GM23338 (cell line): ENCODE measurements around the gene RXRA. TPM values are rescaled to one million over a fixed set of nuclear protein-coding genes. Genes with fewer than 3 reads are reported as not detected.

Source experiments
- ATAC-seq: fragments of 200-7000 bp; cut with Tn5 transposase; 3 replicates; pipeline ENCODE4 v1.9.1; 2020
- DNase-seq: peaks from one replicate; pipeline ENCODE4 v3.0.0-alpha.2; 2015; ENCODE audit warnings: low spot score
- H2AFZ ChIP-seq: fragments of 200-600 bp; sonication (generic); 2 replicates; pipeline ENCODE4 v1.8.0; 2016; ENCODE audit warnings: antibody characterized with exemption, mild to moderate bottlenecking, moderate library complexity
- H3F3A ChIP-seq: fragments of 200-600 bp; sonication (generic); replicated peaks from 2 replicates; pipeline ENCODE4 v1.8.0; 2017; ENCODE audit warnings: antibody characterized with exemption, mixed run types, low read depth
- H3K27ac ChIP-seq: fragments of 200-600 bp; sonication (generic); 2 replicates; pipeline ENCODE4 v1.6.1; 2016; ENCODE audit warnings: low read depth
- H3K27me3 ChIP-seq: fragments of 200-600 bp; sonication (generic); 2 replicates; pipeline ENCODE4 v1.8.0; 2016; ENCODE audit warnings: mild to moderate bottlenecking, mixed run types, moderate library complexity; ENCODE audit not compliant: insufficient read depth
- H3K36me3 ChIP-seq: fragments of 200-600 bp; sonication (generic); 2 replicates; pipeline ENCODE4 v1.8.0; 2016; ENCODE audit warnings: mild to moderate bottlenecking; ENCODE audit not compliant: insufficient read depth
- H3K4me1 ChIP-seq: fragments of 200-600 bp; sonication (generic); 2 replicates; pipeline ENCODE4 v1.8.0; 2016; ENCODE audit warnings: mild to moderate bottlenecking, moderate library complexity; ENCODE audit not compliant: insufficient read depth
- H3K4me2 ChIP-seq: fragments of 200-600 bp; sonication (generic); 2 replicates; pipeline ENCODE4 v1.7.1; 2017; ENCODE audit warnings: mixed run types
- H3K4me3 ChIP-seq: fragments of 200-600 bp; sonication (generic); 2 replicates; pipeline ENCODE4 v1.6.1; 2016; ENCODE audit warnings: mixed run types
- H3K79me2 ChIP-seq: fragments of 200-600 bp; sonication (generic); replicated peaks from 2 replicates; pipeline ENCODE4 v1.8.0; 2017; ENCODE audit warnings: mild to moderate bottlenecking; ENCODE audit not compliant: insufficient read depth
- H3K9me2 ChIP-seq: fragments of 200-600 bp; sonication (generic); 2 replicates; pipeline ENCODE4 v1.8.0; 2017; ENCODE audit not compliant: insufficient read depth
- H4K20me1 ChIP-seq: fragments of 200-600 bp; sonication (generic); replicated peaks from 2 replicates; pipeline ENCODE4 v1.8.0; 2017; ENCODE audit warnings: mild to moderate bottlenecking; ENCODE audit not compliant: insufficient read depth
- H3K27ac Mint-ChIP-seq: 2 replicates; pipeline ENCODE4 v1.8.0; 2020; ENCODE audit warnings: inconsistent platforms, mild to moderate bottlenecking, moderate library complexity, mixed read lengths
- H3K27me3 Mint-ChIP-seq: 3 replicates; pipeline ENCODE4 v1.8.0; 2022; ENCODE audit warnings: low read depth, mild to moderate bottlenecking, moderate library complexity, mixed read lengths, inconsistent platforms; ENCODE audit not compliant: insufficient read depth, poor library complexity
- H3K36me3 Mint-ChIP-seq: 3 replicates; pipeline ENCODE4 v1.8.0; 2021; ENCODE audit warnings: low read depth, mild to moderate bottlenecking, inconsistent platforms, moderate library complexity, mixed read lengths
- H3K4me1 Mint-ChIP-seq: 3 replicates; pipeline ENCODE4 v1.8.0; 2020; ENCODE audit warnings: mild to moderate bottlenecking, inconsistent platforms, mixed read lengths
- H3K4me3 Mint-ChIP-seq: 3 replicates; pipeline ENCODE4 v1.8.0; 2021; ENCODE audit warnings: moderate library complexity, mild to moderate bottlenecking, inconsistent platforms, mixed read lengths
- H3K9me3 Mint-ChIP-seq: 3 replicates; pipeline ENCODE4 v1.8.0; 2020; ENCODE audit warnings: moderate library complexity, mild to moderate bottlenecking, inconsistent platforms, mixed read lengths
- CREB1 ChIP-seq: fragments of 250-450 bp; sonication (Bioruptor Pico); IDR thresholded peaks from 2 replicates; pipeline ENCODE4 v1.5.0; 2020; ENCODE audit warnings: low read depth, mild to moderate bottlenecking, moderate library complexity
- ETS1 ChIP-seq: IDR thresholded peaks from 2 replicates; pipeline ENCODE4 v1.6.1; 2016; ENCODE audit warnings: antibody characterized with exemption
- EZH2 ChIP-seq: fragments of 200-600 bp; sonication (generic); IDR thresholded peaks from one replicate; pipeline ENCODE4 v1.8.0; 2017; ENCODE audit warnings: antibody characterized with exemption, mild to moderate bottlenecking, low read depth; ENCODE audit not compliant: unreplicated experiment
- EZH2phosphoT487 ChIP-seq: fragments of 200-600 bp; sonication (generic); IDR thresholded peaks from one replicate; pipeline ENCODE4 v1.8.1; 2018; ENCODE audit warnings: antibody characterized with exemption; ENCODE audit not compliant: unreplicated experiment
- JUNB ChIP-seq: IDR thresholded peaks from one replicate; pipeline ENCODE4 v1.6.1; 2016; ENCODE audit warnings: antibody characterized with exemption; ENCODE audit not compliant: unreplicated experiment
- POLR2AphosphoS5 ChIP-seq: IDR thresholded peaks from 2 replicates; pipeline ENCODE4 v1.6.1; 2016; ENCODE audit warnings: antibody characterized with exemption, low read depth
- ZNF114 ChIP-seq: fragments of 250-450 bp; sonication (Bioruptor Pico); IDR thresholded peaks from 2 replicates; pipeline ENCODE4 v1.5.0; 2020; ENCODE audit warnings: mild to moderate bottlenecking, moderate library complexity
- polyA plus RNA-seq: library from polyadenylated mRNA; unstranded; fragments of >200 nt; fragmentation: Nextera tagmentation; extraction: Ambion mirVana; gene quantifications from 2 replicates; pipeline ENCODE4 v1.2.1, GENCODE V29; 2016
- total RNA-seq: library from RNA; depleted of rRNA; stranded (reverse); fragments of >200 nt; shearing (Covaris generic); gene quantifications from 2 replicates; pipeline ENCODE4 v1.2.3, GENCODE V29; 2014
- TF ChIP-seq, protein P1 (sequence below): IDR thresholded peaks from one replicate; pipeline ENCODE4 v1.6.1; 2018; ENCODE audit warnings: antibody characterized with exemption; ENCODE audit not compliant: unreplicated experiment
- TF ChIP-seq, protein P2 (sequence below): fragments of 250-450 bp; sonication (Bioruptor Pico); IDR thresholded peaks from 2 replicates; pipeline ENCODE4 v1.5.0; 2020; ENCODE audit warnings: mild to moderate bottlenecking, moderate library complexity
- TF ChIP-seq, protein P3 (sequence below), 2 experiments: fragments of 200-600 bp in 1 of 2; sonication (generic) in 1 of 2; conservative IDR thresholded peaks; 2 replicates each; pipeline versions ENCODE4 v1.5.1 to v1.6.1; 2016 to 2017; ENCODE audit warnings: antibody characterized with exemption in 2 of 2, low read depth in 2 of 2, mild to moderate bottlenecking in 2 of 2, moderate library complexity in 1 of 2

RXRA gene
- total and polyA plus RNA-seq, 2 experiments from 2014 or later = 4.9 to 17.9 TPM

DNA sequence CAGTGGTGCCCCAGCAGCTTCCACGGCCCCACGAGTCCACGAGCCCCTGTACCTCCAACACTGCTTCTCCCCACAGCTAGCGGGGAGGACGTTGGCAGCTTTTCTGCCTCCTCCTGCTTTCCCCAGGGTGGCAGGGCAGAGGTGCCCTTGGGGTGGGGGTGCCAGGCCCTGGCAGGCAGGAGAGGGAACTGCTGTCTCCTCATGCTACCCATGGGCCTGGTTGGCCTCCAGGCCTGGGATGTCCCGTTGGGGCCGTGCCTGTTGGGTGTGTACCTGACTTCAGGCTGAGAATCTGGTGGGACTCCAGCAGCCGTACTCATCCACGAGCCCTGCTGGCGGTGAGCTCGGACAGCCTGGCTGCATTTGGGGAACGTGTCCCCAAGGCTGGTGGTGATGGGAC, 27.3 kb downstream of the RXRA start:
- peaks cover 56% of the 10 kb centered on the region for H3K79me2 ChIP-seq
- no peak overlapping the region for H3K4me3 ChIP-seq
- DNase-seq (no peak), ATAC-seq (no peak)
- H3K27me3 ChIP-seq = no peaks in the 10 kb centered on the region
- no peak overlapping the region for H3K27ac Mint-ChIP-seq
- H3K4me2 ChIP-seq = no peak overlapping the region
- H3K36me3 Mint-ChIP-seq = no peaks in the 10 kb centered on the region
- no peaks in the 10 kb centered on the region for H3K4me1 ChIP-seq
- no peak overlapping the region for H2AFZ ChIP-seq
- TF ChIP-seq, protein P1, sequence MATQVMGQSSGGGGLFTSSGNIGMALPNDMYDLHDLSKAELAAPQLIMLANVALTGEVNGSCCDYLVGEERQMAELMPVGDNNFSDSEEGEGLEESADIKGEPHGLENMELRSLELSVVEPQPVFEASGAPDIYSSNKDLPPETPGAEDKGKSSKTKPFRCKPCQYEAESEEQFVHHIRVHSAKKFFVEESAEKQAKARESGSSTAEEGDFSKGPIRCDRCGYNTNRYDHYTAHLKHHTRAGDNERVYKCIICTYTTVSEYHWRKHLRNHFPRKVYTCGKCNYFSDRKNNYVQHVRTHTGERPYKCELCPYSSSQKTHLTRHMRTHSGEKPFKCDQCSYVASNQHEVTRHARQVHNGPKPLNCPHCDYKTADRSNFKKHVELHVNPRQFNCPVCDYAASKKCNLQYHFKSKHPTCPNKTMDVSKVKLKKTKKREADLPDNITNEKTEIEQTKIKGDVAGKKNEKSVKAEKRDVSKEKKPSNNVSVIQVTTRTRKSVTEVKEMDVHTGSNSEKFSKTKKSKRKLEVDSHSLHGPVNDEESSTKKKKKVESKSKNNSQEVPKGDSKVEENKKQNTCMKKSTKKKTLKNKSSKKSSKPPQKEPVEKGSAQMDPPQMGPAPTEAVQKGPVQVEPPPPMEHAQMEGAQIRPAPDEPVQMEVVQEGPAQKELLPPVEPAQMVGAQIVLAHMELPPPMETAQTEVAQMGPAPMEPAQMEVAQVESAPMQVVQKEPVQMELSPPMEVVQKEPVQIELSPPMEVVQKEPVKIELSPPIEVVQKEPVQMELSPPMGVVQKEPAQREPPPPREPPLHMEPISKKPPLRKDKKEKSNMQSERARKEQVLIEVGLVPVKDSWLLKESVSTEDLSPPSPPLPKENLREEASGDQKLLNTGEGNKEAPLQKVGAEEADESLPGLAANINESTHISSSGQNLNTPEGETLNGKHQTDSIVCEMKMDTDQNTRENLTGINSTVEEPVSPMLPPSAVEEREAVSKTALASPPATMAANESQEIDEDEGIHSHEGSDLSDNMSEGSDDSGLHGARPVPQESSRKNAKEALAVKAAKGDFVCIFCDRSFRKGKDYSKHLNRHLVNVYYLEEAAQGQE = no peak
- TF ChIP-seq POLR2AphosphoS5 (no peak), ETS1 (no peak), ZNF114 (CRISPR knock-in tag) (no peak), EZH2 (no peak), EZH2phosphoT487 (no peak), CREB1 (CRISPR knock-in tag) (no peak), JUNB (no peak)
- TF ChIP-seq, protein P2, sequence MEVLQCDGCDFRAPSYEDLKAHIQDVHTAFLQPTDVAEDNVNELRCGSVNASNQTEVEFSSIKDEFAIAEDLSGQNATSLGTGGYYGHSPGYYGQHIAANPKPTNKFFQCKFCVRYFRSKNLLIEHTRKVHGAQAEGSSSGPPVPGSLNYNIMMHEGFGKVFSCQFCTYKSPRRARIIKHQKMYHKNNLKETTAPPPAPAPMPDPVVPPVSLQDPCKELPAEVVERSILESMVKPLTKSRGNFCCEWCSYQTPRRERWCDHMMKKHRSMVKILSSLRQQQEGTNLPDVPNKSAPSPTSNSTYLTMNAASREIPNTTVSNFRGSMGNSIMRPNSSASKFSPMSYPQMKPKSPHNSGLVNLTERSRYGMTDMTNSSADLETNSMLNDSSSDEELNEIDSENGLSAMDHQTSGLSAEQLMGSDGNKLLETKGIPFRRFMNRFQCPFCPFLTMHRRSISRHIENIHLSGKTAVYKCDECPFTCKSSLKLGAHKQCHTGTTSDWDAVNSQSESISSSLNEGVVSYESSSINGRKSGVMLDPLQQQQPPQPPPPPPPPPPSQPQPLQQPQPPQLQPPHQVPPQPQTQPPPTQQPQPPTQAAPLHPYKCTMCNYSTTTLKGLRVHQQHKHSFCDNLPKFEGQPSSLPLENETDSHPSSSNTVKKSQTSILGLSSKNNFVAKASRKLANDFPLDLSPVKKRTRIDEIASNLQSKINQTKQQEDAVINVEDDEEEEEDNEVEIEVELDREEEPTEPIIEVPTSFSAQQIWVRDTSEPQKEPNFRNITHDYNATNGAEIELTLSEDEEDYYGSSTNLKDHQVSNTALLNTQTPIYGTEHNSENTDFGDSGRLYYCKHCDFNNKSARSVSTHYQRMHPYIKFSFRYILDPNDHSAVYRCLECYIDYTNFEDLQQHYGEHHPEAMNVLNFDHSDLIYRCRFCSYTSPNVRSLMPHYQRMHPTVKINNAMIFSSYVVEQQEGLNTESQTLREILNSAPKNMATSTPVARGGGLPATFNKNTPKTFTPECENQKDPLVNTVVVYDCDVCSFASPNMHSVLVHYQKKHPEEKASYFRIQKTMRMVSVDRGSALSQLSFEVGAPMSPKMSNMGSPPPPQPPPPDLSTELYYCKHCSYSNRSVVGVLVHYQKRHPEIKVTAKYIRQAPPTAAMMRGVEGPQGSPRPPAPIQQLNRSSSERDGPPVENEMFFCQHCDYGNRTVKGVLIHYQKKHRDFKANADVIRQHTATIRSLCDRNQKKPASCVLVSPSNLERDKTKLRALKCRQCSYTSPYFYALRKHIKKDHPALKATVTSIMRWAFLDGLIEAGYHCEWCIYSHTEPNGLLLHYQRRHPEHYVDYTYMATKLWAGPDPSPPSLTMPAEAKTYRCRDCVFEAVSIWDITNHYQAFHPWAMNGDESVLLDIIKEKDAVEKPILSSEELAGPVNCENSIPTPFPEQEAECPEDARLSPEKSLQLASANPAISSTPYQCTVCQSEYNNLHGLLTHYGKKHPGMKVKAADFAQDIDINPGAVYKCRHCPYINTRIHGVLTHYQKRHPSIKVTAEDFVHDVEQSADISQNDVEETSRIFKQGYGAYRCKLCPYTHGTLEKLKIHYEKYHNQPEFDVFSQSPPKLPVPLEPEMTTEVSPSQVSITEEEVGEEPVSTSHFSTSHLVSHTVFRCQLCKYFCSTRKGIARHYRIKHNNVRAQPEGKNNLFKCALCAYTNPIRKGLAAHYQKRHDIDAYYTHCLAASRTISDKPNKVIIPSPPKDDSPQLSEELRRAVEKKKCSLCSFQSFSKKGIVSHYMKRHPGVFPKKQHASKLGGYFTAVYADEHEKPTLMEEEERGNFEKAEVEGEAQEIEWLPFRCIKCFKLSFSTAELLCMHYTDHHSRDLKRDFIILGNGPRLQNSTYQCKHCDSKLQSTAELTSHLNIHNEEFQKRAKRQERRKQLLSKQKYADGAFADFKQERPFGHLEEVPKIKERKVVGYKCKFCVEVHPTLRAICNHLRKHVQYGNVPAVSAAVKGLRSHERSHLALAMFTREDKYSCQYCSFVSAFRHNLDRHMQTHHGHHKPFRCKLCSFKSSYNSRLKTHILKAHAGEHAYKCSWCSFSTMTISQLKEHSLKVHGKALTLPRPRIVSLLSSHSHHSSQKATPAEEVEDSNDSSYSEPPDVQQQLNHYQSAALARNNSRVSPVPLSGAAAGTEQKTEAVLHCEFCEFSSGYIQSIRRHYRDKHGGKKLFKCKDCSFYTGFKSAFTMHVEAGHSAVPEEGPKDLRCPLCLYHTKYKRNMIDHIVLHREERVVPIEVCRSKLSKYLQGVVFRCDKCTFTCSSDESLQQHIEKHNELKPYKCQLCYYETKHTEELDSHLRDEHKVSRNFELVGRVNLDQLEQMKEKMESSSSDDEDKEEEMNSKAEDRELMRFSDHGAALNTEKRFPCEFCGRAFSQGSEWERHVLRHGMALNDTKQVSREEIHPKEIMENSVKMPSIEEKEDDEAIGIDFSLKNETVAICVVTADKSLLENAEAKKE (CRISPR knock-in tag) = no peak
- TF ChIP-seq, protein P3, sequence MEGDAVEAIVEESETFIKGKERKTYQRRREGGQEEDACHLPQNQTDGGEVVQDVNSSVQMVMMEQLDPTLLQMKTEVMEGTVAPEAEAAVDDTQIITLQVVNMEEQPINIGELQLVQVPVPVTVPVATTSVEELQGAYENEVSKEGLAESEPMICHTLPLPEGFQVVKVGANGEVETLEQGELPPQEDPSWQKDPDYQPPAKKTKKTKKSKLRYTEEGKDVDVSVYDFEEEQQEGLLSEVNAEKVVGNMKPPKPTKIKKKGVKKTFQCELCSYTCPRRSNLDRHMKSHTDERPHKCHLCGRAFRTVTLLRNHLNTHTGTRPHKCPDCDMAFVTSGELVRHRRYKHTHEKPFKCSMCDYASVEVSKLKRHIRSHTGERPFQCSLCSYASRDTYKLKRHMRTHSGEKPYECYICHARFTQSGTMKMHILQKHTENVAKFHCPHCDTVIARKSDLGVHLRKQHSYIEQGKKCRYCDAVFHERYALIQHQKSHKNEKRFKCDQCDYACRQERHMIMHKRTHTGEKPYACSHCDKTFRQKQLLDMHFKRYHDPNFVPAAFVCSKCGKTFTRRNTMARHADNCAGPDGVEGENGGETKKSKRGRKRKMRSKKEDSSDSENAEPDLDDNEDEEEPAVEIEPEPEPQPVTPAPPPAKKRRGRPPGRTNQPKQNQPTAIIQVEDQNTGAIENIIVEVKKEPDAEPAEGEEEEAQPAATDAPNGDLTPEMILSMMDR (conservative IDR thresholded peaks at IDR 0.05; ENCODE audit: low read depth in 2 of 2) = no peak
- no peaks in the 10 kb centered on the region; the same call in none of the 2 replicates for H4K20me1 ChIP-seq
- no peaks in the 10 kb centered on the region for H3K36me3 ChIP-seq
- peaks cover 11% of the 10 kb centered on the region for H3K4me1 Mint-ChIP-seq
- no peak overlapping the region for H3K4me3 Mint-ChIP-seq
- H3K9me2 ChIP-seq = no peaks in the 10 kb centered on the region
- H3K9me3 Mint-ChIP-seq = no peaks in the 10 kb centered on the region
- H3K27me3 Mint-ChIP-seq = peaks cover 10% of the 10 kb centered on the region
- H3K27ac ChIP-seq = no peak overlapping the region
- H3F3A ChIP-seq = no peaks in the 10 kb centered on the region
